K562 (cell line): ENCODE results near the gene C17orf114.

ENCODE experiments used
- BCL6 ChIP-seq: fragments of 250-450 bp; sonication (Bioruptor Pico); IDR thresholded peaks from 2 replicates; pipeline ENCODE4 v1.4.0; 2020
- EP300 ChIP-seq: IDR thresholded peaks from 2 replicates; pipeline ENCODE4 v1.6.1; 2012; ENCODE audit warnings: low read length, improper control_type of control experiment
- ETV1 ChIP-seq: fragments of 450-650 bp; conservative IDR thresholded peaks from 2 replicates; pipeline ENCODE4 v1.6.1; 2016; ENCODE audit warnings: missing genetic modification characterization, control low read depth, low read depth, missing compliant biosample characterization
- FOXK2 ChIP-seq, 2 experiments: fragments of 450-650 bp; IDR thresholded peaks in 1 of 2; conservative IDR thresholded peaks in 1 of 2; 2 replicates each; pipeline ENCODE4 v1.6.1; 2016; ENCODE audit warnings: low read depth in 2 of 2, mild to moderate bottlenecking in 1 of 2
- IRF2 ChIP-seq: sonication (generic); formaldehyde crosslinking; IDR thresholded peaks from 2 replicates; pipeline ENCODE4 v1.8.1; 2022; ENCODE audit warnings: mild to moderate bottlenecking, missing genetic modification reagents
- KAT8 ChIP-seq: fragments of 450-650 bp; IDR thresholded peaks from 2 replicates; pipeline ENCODE4 v1.6.1; 2016; ENCODE audit warnings: low read depth, mild to moderate bottlenecking
- MAFF ChIP-seq: IDR thresholded peaks from 2 replicates; pipeline ENCODE4 v1.6.1; 2012; ENCODE audit warnings: low read length, improper control_type of control experiment
- MLLT1 ChIP-seq, 2 experiments: fragments of 450-650 bp; IDR thresholded peaks; 2 replicates each; pipeline ENCODE4 v1.6.1; 2016
- POLR2AphosphoS5 ChIP-seq: IDR thresholded peaks from 2 replicates; pipeline ENCODE4 v1.6.1; 2011; ENCODE audit warnings: mild to moderate bottlenecking, low read depth, low read length, moderate library complexity; ENCODE audit not compliant: control insufficient read depth, insufficient read depth
- RAD51 ChIP-seq: fragments of 450-650 bp; IDR thresholded peaks from 2 replicates; pipeline ENCODE4 v1.7.1; 2016; ENCODE audit warnings: low read depth, mild to moderate bottlenecking, borderline replicate concordance
- SAFB ChIP-seq: fragments of 200-400 bp; formaldehyde crosslinking; IDR thresholded peaks from 2 replicates; pipeline ENCODE4 v1.6.1; 2017; ENCODE audit warnings: low read depth, low read length, borderline replicate concordance
- SMAD4 ChIP-seq: fragments of 250-450 bp; sonication (Bioruptor Pico); conservative IDR thresholded peaks from 2 replicates; pipeline ENCODE4 v1.8.0; 2021; ENCODE audit warnings: inconsistent platforms, mild to moderate bottlenecking, moderate library complexity
- SNAPC5 ChIP-seq: fragments of 250-450 bp; sonication (Bioruptor Pico); IDR thresholded peaks from 2 replicates; pipeline ENCODE4 v1.8.0; 2021; ENCODE audit warnings: moderate library complexity, mild to moderate bottlenecking, inconsistent platforms
- STAG1 ChIP-seq: sonication (generic); formaldehyde crosslinking; IDR thresholded peaks from 2 replicates; pipeline ENCODE4 v1.5.0; 2020; ENCODE audit warnings: missing genetic modification reagents, borderline replicate concordance
- TAF1 ChIP-seq: IDR thresholded peaks from 2 replicates; pipeline ENCODE4 v1.6.1; 2011; ENCODE audit warnings: mild to moderate bottlenecking, low read length, moderate library complexity; ENCODE audit not compliant: insufficient read depth, control insufficient read depth, severe bottlenecking; ENCODE audit errors: extremely low read depth
- USF1 ChIP-seq: sonication (generic); formaldehyde crosslinking; IDR thresholded peaks from 2 replicates; pipeline ENCODE4 v1.9.0; 2022; ENCODE audit warnings: mild to moderate bottlenecking, missing genetic modification reagents
- ZFP30 ChIP-seq: fragments of 250-450 bp; sonication (Bioruptor Pico); IDR thresholded peaks from 2 replicates; pipeline ENCODE4 v1.8.0; 2022; ENCODE audit warnings: moderate library complexity, mild to moderate bottlenecking, inconsistent platforms, borderline replicate concordance
- ZNF551 ChIP-seq: fragments of 250-450 bp; sonication (Bioruptor Pico); IDR thresholded peaks from 2 replicates; pipeline ENCODE4 v1.5.0; 2021; ENCODE audit warnings: mild to moderate bottlenecking, moderate library complexity

The C17orf114 gene

GRCh38 chr17:4833178-4833940 is 31.2 kb upstream of the C17orf114 start, which contains the start of gene MINK1 (continued):
- TF ChIP-seq POLR2AphosphoS5 (no peak), KAT8 (no peak), BCL6 (no peak), TAF1 (peak; percentile 36), IRF2 (CRISPR knock-in tag) (no peak), MLLT1 (IDR thresholded peaks at IDR 0.05) (no peak), EP300 (no peak), ETV1 (tag) (no peak), ZFP30 (CRISPR knock-in tag) (no peak), MAFF (no peak), STAG1 (CRISPR knock-in tag) (no peak), SNAPC5 (no peak), SAFB (peak; percentile 40; the same call in 1 of the 2 replicates), FOXK2 (conservative IDR thresholded peaks at IDR 0.05 in 1 of 2, IDR thresholded peaks at IDR 0.05 in 1 of 2; ENCODE audit: low read depth in 2 of 2) (no peak), SMAD4 (CRISPR knock-in tag) (peak; percentile 68; the same call in 1 of the 2 replicates), ZNF551 (no peak), RAD51 (no peak), USF1 (CRISPR knock-in tag) (peak; percentile 14; the same call in 1 of the 2 replicates)
